PC-9 (cell line): Measurements from ENCODE around the gene SETDB2. TPM values are rescaled to one million over a fixed set of nuclear protein-coding genes. Genes with fewer than 3 reads are reported as not detected.

Source experiments
- BruUV-seq: library from RNA; stranded (reverse); fragments of 400-500 nt; replicated peaks from 2 replicates; lab custom pipeline; 2021; lab: Mats Ljungman, UMichigan
- CTCF ChIA-PET: fragments of 300-600 bp; sonication (Branson Sonifier 250); formaldehyde crosslinking; loops from one replicate; lab custom pipeline; 2022; ENCODE audit warnings: antibody characterized with exemption; lab: Charles Lee
- POLR2A ChIA-PET: fragments of 300-600 bp; sonication (Branson Sonifier 250); formaldehyde crosslinking; loops from one replicate; lab custom pipeline; 2022; ENCODE audit warnings: antibody characterized with exemption; ENCODE audit not compliant: unreplicated experiment; lab: Charles Lee
- DNase-seq, 2 experiments: peaks; one replicate each; pipeline versions ENCODE4 v3.0.0 to v3.0.0-alpha.2; 2015 to 2022; ENCODE audit warnings: mixed read lengths in 1 of 2
- H2AFZ ChIP-seq: fragments of 200-600 bp; sonication (generic); 2 replicates; pipeline ENCODE4 v1.8.1; 2017; ENCODE audit warnings: antibody characterized with exemption
- H3F3A ChIP-seq: fragments of 200-600 bp; sonication (generic); 2 replicates; pipeline ENCODE4 v1.8.1; 2017; ENCODE audit warnings: antibody characterized with exemption, mild to moderate bottlenecking, low read depth; ENCODE audit not compliant: insufficient read depth
- H3K27ac ChIP-seq: fragments of 200-600 bp; sonication (generic); 2 replicates; pipeline ENCODE4 v1.6.1; 2016; ENCODE audit warnings: mixed run types
- H3K27me3 ChIP-seq: fragments of 200-600 bp; sonication (generic); 2 replicates; pipeline ENCODE4 v1.6.1; 2016; ENCODE audit warnings: low read depth, mixed run types; ENCODE audit not compliant: insufficient read depth
- H3K36me3 ChIP-seq: fragments of 200-600 bp; sonication (generic); 2 replicates; pipeline ENCODE4 v1.6.1; 2016; ENCODE audit warnings: low read depth, mixed run types
- H3K4me1 ChIP-seq: fragments of 200-600 bp; sonication (generic); replicated peaks from 2 replicates; pipeline ENCODE4 v1.6.1; 2016; ENCODE audit warnings: mixed run types; ENCODE audit not compliant: insufficient read depth
- H3K4me2 ChIP-seq: fragments of 200-600 bp; sonication (generic); 2 replicates; pipeline ENCODE4 v1.6.1; 2017; ENCODE audit warnings: mixed run types
- H3K4me3 ChIP-seq: fragments of 200-600 bp; sonication (generic); 2 replicates; pipeline ENCODE4 v1.6.1; 2016; ENCODE audit warnings: mixed run types
- H3K79me2 ChIP-seq: fragments of 200-600 bp; sonication (generic); 2 replicates; pipeline ENCODE4 v1.6.1; 2017; ENCODE audit warnings: low read depth, mixed run types
- H3K9me2 ChIP-seq: fragments of 200-600 bp; sonication (generic); 2 replicates; pipeline ENCODE4 v1.8.1; 2017; ENCODE audit warnings: mild to moderate bottlenecking; ENCODE audit not compliant: insufficient read depth
- H3K9me3 ChIP-seq: fragments of 200-600 bp; sonication (generic); 2 replicates; pipeline ENCODE4 v1.8.1; 2016; ENCODE audit warnings: low read depth; ENCODE audit not compliant: insufficient read depth
- H4K20me1 ChIP-seq: fragments of 200-600 bp; sonication (generic); 2 replicates; pipeline ENCODE4 v1.8.1; 2017; ENCODE audit not compliant: insufficient read depth
- CTCF ChIP-seq: fragments of 200-600 bp; sonication (generic); conservative IDR thresholded peaks from 2 replicates; pipeline ENCODE4 v1.6.1; 2017; ENCODE audit warnings: mixed run types, antibody characterized with exemption, mild to moderate bottlenecking, moderate library complexity
- EZH2 ChIP-seq: fragments of 200-600 bp; sonication (generic); IDR thresholded peaks from 2 replicates; pipeline ENCODE4 v1.8.0; 2017; ENCODE audit warnings: antibody characterized with exemption, low read depth
- intact Hi-C: fragments of 100-400 bp; cut with micrococcal nuclease; formaldehyde crosslinking; loops from one replicate; pipeline ENCODE4 v1.10.0; 2022; ENCODE audit not compliant: unreplicated experiment
- total RNA-seq: library from RNA; stranded (reverse); gene quantifications from 2 replicates; pipeline ENCODE4 v1.2.3, GENCODE V29; 2021

SETDB2 gene
- total RNA-seq, 1 experiment from 2014 or later: 6.9 TPM

- H3K4me1 ChIP-seq: no peaks in the 10 kb centered on the region
- H3K79me2 ChIP-seq: no peaks in the 10 kb centered on the region
- no peaks in the 10 kb centered on the region for H3K27me3 ChIP-seq
- no peaks in the 10 kb centered on the region for H3K9me2 ChIP-seq
- H3K4me2 ChIP-seq: no peak overlapping the region
- H3F3A ChIP-seq: no peaks in the 10 kb centered on the region
- no peaks in the 10 kb centered on the region for H3K36me3 ChIP-seq
- H3K9me3 ChIP-seq: no peaks in the 10 kb centered on the region
- ChIA-PET POLR2A (interaction anchor here (0.5 kb wide), 1 partner anchor 29 kb away, joined by 6 read pairs; no protein-coding TSS in a partner anchor), CTCF (no interaction called here)
- H4K20me1 ChIP-seq: no peaks in the 10 kb centered on the region
- H3K4me3 ChIP-seq: no peak overlapping the region
- no peak for TF ChIP-seq CTCF
- TF ChIP-seq EZH2: no peak
- BruUV-seq: no TSS peak
- DNase-seq: no peak
- no peak overlapping the region for H3K27ac ChIP-seq
- intact Hi-C loops: no loop called here
- H2AFZ ChIP-seq: no peak overlapping the region
Observed at GRCh38 chr13:49417161-49417560, 26.9 kb upstream of the SETDB2 start.

- Histone ChIP-seq H3K4me1 (no peaks in the 10 kb centered on the region), H3F3A (no peaks in the 10 kb centered on the region), H3K27me3 (no peaks in the 10 kb centered on the region), H3K27ac (no peak overlapping the region), H3K9me2 (no peaks in the 10 kb centered on the region), H3K36me3 (no peaks in the 10 kb centered on the region), H3K4me2 (no peak overlapping the region), H2AFZ (no peak overlapping the region), H3K4me3 (no peak overlapping the region), H3K79me2 (no peaks in the 10 kb centered on the region), H4K20me1 (no peaks in the 10 kb centered on the region), H3K9me3 (no peaks in the 10 kb centered on the region)
- no peak for DNase-seq
- ChIA-PET CTCF (no interaction called here), POLR2A (no interaction called here)
- no peak for TF ChIP-seq CTCF
- BruUV-seq: no TSS peak
- intact Hi-C loops: no loop called here
Observed at GRCh38 chr13:49418206-49418605, 25.9 kb upstream of the SETDB2 start.

- Histone ChIP-seq H3K27ac (no peak overlapping the region), H4K20me1 (no peaks in the 10 kb centered on the region), H3K9me3 (no peaks in the 10 kb centered on the region), H3F3A (no peaks in the 10 kb centered on the region), H3K79me2 (no peaks in the 10 kb centered on the region), H3K9me2 (no peaks in the 10 kb centered on the region), H3K36me3 (no peaks in the 10 kb centered on the region), H2AFZ (no peak overlapping the region), H3K4me1 (no peaks in the 10 kb centered on the region), H3K4me3 (no peak overlapping the region), H3K4me2 (no peak overlapping the region), H3K27me3 (no peaks in the 10 kb centered on the region)
- ChIA-PET CTCF (no interaction called here), POLR2A (no interaction called here)
- TF ChIP-seq EZH2: no peak
- no peak for TF ChIP-seq CTCF
- no TSS peak for BruUV-seq
- no peak for DNase-seq
- intact Hi-C loops: no loop called here
Observed at GRCh38 chr13:49419276-49419675, 24.8 kb upstream of the SETDB2 start.
